GM19468 (cell line): ENCODE measurements around the gene CST4.
"Not testable (repeated sequence)": the region's sequence is repeated elsewhere in the genome, so short reads cannot be mapped to it uniquely, and the experiment has no call there.

Experiments
- ATAC-seq: cut with Tn5 transposase; IDR thresholded peaks from one replicate; pipeline ENCODE4 v1.9.1; 2021; ENCODE audit warnings: mild to moderate bottlenecking, moderate library complexity, moderate number of reproducible peaks; ENCODE audit not compliant: unreplicated experiment; ENCODE audit errors: extremely low read depth

The CST4 gene

DNA sequence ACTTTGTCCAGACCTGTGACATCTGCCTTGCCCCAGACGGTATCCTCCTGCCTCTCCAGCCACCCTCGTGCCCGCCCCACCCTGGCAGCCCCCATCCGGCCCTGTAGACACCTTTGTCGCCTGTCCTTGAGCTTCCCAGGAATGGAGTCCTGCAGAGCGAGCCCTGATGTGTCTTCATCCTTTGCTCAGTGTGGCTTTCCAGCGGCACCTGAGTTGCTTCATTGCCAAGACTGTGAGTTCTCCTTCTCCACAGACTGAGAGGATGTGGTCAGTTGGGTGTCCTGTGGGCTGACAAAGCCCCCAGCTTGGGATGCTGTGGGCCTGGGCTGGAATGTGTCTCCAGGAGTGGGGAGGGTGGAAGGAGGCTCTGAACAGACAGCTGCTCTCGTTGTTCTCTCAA, 1.7 kb upstream of the CST4 start:
- ATAC-seq, result no peak

DNA sequence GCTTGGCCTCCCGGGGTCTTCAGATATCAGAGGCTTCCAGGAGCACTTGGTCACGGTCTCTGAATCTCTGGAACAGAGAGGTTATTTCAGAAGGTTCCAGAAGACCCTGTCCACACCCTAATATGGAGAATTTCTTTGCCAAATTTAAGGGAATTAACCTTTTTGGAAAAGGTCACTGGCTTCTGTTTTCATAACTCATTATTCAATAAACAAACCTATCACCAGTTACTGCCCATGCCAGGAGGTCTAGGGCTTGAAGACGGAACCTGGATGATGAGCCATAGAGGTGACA, 507 bp upstream of the CST4 start:
- ATAC-seq, result no peak

DNA sequence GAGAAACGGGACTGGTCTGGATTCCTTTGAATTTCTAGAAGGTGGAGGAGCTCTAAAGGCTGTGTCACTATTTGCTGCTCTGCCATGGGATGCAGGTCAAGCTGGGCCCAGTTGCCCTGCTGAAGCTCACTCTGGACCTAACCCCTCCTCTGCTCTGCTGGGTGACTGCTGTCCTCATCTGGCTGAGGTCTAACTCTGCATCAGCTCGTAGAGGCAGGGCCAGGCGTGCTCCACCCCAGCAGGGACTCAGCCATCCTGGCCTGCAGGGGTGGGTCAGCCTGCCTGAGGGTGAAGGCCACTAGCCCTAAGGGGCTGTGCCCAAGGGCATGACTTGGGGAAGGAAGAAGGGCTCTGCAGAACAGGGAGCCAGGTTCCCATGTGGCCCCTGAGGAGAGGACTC, 852 bp downstream of the CST4 start:
- no peak for ATAC-seq

DNA sequence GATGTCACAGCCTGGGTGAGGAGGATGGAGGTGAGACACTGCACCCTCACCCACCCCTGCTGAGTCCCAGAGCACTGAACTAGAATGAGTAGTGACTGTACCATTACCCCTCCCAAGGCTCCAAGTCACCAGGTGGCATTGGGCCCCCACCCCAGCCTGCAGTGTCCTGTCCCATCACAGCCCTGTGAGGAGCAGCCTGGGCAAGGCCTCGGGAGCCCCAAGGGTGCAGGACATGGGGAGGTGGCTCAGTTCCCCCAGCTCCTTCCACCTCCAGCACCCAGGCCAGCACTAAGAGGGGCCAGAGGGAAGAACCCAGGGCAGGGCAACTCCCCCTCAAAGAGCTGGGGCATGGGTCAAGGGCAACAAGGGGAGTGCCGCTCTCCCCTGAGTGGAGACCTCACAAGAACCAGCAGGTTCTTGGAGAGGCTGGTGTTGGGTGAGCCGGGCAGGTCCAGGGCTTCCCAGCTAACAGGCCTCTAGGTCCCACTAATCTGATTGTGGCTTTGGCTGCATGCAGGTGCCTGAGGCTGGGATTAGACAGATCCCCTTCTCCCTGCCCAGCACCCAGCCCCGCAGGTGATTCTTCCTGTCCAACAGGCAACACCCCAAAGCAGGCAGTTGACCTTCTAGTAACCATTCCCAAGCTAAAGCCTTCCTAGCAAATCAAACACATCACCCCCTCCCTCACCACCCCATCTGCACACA, 2.6 kb downstream of the CST4 start:
- ATAC-seq, result no peak

DNA sequence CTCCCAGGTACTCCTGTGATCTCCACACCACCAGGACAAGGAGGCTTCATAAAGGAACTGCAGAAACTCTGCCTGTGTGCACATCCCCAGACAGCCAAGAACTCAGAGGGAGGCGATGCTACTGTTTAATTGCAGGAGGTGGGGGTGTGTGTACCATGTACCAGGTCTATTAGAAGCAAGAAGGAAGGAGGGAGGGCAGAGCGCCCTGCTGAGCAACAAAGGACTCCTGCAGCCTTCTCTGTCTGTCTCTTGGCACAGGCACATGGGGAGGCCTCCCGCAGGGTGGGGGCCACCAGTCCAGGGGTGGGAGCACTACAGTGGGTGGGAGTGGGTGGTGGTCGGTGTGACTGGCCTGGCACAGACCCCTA, 3.3 kb downstream of the CST4 start:
- not testable (repeated sequence) for ATAC-seq

DNA sequence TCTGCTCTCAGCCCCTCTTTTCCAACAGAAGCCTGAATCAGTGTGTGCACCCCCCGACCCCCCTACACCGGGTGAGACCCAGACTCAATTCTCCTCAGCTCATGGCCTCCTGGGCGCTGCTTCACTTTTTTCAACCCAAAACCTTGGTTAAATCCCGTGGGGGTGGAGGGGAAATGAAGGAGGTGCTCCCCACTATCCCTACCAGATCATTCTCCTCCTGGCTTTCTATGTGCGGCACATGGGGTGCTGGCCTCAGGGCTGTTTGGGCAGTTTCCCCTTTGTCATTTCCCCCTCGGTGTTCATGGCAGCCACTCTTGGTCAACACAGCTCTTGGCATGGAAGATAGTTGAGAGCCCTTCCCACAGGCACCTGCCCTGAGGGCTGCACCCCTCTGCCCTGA, 4.6 kb downstream of the CST4 start:
- ATAC-seq, result no peak

DNA sequence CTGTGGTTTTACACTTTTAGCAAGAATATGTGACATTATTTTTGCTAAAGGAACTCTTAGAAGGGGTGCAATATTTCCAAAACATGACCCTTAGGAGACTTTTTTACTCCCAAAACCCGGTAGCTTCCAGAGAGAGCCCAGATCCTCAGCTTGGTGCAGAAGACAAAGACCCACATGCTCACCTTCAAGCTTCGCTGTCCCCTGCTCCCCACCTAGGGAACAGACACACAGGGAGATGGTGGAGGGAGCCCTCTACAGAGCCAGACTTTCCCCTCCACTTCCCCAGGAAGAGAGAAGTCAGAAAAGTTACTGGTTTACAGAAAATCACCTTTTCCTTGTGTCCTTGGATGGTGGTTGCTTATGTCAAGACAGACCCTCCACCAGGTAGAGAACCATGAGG, 5.0 kb downstream of the CST4 start:
- ATAC-seq, result no peak

DNA sequence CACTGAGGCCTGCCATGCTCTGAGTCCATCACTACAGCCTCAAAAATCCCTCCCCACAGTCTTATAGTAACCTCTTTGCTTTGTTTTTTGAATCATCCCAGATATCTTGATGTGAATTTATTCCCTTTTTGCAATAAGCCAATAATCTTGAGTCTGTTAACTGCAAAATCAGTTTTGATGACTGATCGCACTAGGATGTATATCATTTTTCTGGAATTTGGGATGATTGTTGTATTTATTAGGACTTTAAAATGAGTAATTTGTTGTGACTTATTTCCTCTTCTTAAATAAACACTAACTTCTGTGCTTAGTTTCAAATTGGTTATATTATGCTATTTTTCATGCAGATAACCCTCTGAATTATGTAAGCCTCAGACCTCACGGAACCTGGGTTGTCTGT, 5.6 kb downstream of the CST4 start:
- no peak for ATAC-seq

DNA sequence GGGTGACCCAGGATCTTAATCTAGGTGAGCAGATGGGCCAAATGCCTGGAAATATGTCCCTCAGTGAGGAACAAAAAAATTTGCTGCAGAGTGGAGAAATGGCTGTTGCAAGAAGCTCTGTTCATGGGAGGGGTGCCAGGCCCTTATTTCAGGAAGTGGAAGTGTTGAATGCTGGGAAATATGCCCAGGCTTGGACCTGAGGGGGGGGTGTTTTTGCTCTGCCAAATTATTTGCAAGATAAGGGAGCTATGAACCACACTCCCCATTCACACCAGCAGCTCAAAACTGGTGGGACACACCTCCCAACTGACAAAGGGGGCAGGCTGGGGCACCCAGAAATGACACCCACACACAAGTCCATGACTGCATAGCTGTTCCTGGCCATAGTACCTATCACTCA, 8.7 kb downstream of the CST4 start:
- ATAC-seq, result no peak

DNA sequence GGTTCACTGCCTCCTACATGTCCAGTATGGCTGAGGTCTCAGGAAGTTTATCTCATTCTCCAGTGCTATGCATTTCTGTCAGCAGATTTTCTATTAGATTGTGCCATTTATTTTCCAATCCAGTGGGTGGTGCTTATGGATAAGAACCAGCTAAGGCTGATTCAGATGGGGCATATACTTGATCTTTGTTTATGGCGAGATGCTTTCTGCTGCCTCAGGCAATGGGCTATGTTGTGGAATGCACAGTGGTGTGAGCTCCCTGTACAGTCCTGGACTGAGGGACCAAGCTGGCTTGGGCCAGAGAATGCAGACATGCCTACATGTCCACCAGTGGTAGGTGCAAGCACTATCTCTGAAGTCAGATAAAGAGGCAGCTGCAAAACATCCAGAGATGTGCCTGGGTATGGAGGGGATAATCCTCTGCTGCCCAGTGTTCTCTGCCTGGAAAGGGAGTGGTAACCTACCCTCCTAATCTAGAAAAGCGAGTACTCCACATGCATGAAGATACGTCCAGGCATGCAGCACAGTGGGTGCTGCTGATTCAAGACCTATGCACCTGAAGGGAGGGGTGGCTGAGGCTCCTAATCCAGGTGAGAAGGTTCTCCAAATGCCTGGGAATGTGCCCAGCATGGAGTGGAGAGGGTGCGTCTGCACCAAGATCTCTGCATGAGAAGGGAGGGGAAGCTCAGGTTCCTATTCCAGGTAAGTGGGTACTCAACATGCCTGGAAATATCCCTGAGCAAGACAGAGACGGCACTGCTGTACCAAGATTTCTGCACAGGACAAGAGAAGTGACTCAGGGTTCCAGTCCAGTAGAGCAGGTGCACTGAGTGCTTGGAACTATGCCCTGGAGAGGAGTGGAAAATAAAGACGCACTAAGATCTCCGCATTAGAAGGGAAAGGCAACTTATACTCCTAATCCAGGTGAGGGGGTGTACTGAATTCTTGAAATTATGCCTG, 9.4 kb downstream of the CST4 start:
- no peak for ATAC-seq

DNA sequence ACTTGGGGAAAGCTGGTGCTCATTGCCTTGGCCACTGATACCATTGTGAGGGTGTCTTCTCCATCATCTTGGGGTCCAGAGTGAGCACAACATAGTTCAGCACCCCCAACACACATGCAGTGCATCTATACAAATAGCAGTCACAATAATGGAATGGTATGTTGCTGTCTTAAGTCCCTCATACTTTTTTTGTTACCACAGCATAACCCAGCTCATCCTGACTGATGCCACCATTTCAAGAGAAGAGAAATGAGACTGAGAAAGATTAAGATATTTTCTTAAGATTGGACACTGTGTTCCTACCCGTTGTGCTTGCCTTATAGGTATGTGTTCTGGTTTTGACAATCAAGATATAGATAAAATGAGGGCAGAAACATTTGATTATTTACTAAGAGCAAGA, 15.6 kb downstream of the CST4 start:
- ATAC-seq, result no peak

DNA sequence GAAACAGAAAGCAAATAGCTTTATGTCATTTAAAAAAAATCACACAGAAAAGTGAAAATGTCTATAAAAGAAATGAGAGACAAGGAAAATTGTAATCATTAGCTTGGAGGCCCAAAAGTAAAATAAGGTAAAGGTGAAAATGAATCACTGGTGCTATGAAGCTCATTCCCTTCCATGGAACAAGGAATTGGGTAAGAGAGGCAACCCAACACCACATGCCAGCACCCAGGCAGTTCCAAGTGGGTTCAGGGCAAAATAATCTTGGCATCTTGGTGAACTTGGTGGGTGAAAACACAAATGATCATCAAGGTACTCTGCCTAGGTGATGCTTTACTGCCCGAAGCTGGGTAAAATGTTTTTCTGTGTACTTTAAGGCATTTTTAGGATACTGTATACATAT, 16.7 kb downstream of the CST4 start:
- no peak for ATAC-seq

DNA sequence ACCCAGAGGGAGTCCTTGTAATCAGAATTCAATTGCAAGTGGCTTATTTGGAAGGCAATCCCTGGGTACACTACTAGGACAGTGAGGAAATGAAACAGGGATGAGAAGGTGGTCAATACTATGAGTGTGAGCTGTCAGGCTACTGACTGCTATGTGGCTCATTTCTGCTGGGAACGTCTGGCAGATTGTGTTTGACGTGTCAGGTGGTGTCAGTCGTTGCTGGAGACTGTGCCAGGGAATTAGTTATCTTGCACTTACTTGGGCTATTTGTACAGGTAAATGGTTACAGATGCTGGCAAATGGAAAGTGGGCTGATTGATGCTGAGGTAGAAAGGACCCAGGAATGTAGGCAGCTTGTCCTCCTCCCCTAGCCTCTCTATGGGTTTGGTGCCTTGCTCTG, 17.4 kb downstream of the CST4 start:
- ATAC-seq, result no peak

DNA sequence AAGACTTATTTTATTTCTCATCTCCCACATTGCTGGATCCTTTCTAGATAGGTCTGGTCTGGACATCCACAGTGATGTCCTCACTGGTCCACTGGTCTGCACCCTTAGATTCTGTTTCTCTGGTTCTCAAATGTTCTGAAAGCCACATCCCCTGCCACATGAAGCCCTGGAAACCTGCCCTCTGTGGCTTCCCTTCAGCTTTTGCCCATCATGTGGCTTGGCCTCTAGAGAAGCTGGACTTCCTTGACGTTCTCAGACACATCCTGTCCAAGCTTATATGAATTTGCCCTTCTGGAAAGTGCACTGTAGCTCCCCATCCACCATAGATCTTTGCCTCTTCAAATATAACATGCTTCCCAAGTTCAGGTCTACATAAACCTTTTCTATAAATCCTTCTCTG, 18.5 kb downstream of the CST4 start:
- no peak for ATAC-seq

DNA sequence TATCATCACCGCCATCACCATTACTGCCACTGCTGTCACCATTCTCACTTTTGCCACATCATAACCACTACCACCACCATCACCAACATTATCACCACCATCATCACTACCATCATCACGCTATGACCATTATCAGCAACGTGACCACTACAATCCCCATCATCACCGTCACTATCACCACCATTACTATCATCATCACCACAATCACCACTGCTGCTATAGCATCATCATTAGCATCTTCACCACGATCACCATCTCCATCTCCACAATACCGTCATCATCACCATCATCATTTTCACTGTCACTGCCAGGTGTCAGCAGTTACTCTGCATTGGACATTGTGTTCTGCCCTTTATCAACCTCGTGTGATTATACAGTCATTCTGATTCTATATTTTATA, 19.0 kb downstream of the CST4 start:
- no peak for ATAC-seq

DNA sequence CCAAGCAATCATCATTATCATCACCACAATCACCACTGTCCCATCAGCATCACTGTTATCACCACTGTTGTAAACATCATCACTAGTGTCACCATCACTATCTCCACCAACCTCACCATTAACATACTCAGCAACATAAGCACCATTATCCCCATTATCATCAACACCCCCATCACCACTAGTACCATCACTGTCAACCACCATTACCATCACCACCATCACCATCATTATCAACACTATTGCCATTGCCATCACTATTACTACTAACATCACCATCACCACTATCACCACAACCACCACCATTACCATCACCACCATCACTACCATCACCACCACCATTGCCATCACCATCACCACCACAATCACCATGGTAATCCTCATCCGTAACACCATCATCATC, 19.5 kb downstream of the CST4 start:
- no peak for ATAC-seq

DNA sequence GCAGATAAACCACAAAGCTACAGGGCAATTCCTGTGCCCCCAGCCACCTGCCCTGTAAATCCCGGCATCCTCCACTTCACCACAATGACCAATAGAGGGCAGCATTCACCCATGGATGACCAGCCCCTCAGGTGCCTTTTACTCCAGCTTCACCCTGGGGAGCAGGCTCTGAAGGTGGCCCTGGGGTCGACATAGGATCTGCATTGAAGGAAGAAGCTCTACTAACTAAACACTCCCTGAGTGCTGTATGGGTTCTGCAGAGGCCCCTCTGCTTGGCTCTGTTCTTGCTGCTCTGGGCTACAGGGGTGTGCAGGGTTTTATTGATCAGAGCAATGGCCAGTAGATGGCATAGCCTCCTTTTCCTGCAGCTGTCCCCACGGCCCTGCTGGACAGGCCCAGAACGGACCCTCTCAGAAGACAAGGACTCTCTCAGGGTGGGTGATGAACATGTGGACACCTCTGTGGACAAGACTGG, 20.3 kb downstream of the CST4 start:
- ATAC-seq, result peak; percentile 19

DNA sequence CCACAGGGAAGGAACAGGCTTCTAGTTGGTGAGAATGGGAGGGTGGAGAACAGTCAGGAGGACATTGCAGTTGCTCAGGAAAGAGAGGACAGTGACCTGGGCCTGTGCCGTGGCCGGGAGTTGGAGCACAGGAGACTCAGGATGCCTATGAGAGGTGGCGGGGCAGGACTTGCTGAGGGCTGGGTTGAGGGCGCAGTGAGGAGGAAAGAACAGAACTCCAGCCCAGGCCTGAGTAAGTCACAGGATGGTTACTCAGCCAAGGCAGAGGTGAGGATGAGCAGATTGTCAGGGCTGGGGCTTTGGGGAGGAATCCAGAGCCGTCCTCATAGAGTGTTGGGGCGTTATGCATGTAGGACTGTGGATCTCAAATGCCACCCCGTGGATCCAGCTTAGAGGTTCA, 21.2 kb downstream of the CST4 start:
- no peak for ATAC-seq

DNA sequence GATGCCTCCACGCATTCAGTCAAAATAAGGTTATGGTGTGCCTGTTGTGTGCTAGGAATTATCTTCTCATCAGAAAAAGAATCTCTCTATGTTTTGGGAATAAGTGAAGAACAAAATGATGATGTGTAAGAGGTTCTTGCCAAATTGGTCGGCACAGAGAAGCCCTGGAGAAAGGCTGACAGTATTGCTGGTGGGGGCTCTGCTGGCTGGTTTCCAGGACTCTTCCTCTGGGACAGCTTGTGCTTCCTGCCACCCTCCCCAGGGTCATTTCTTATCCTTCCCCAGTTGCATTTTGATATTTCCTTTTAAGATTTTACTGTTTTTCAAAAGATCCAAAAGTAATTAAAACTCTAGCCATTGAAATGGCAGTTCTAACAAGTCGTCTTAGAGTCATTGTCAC, 22.1 kb downstream of the CST4 start:
- ATAC-seq, result no peak

DNA sequence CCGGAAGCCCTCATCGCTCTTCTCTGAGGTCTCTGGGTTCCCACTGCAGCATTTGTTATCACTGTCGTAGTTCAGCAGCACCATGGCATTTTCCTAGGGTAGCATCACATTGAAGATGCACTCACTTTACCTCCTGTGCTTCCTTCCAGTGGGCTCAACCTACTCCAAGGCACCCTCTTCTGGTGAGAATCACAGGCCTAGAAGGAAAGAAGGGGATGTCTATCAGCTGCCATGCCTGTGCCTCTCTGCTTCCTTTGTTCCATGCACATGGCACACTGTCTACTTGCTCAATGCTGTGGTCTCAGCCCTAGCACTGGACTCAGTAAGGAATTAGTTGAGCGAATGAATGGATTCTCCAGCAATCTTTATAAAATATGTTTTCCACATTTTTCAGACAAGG, 22.6 kb downstream of the CST4 start:
- no peak for ATAC-seq

DNA sequence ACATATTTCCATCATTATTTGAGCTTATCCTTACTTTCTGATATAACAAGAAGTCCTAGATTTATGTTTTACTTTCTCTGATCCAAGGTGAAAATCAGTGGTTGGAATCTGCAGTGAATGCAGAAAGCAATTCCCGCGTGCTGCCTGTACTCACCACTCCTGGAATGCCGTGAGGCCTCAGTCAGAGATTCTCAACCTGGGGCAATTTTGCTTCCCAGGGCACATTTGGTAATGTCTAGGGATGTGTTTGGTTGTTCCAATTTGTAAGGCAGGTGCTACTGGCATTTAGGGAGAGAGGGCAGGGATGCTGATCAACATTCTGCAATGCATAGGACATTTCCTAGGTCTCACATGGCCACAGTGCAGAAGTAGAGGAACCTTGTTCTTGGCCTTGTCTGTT, 23.9 kb downstream of the CST4 start:
- ATAC-seq, result no peak

DNA sequence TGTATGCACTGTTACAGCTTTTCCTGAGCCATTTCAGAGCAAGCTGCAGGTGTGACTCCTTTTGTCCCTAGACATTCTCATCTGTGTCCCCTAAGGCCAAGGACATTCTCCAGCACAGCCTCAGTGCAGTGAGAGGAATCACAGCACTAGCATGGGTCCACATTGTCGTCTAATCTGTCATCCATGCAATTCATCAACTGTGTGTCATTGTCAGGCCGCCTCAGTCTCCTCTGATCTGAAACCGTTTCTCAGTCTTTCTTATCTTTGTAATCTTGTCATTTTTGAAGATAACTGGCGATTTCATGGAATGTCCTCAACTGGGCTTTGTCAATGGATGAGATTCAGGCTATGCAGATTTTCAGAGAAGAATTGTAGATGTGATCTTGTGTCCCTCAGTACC, 24.8 kb downstream of the CST4 start:
- ATAC-seq, result not testable (repeated sequence)
